Esophagus squamous epithelium (tissue), 4 donors: ENCODE results near the gene DEFB127.

Experiments
- CTCF ChIP-seq, 6 experiments: fragments of 450-650 bp in 4 of 6; fragments of 200-600 bp in 2 of 6; sonication (generic) in 2 of 6; IDR thresholded peaks; one replicate each; pipeline ENCODE4 v1.5.1; 2016 to 2019; ENCODE audit warnings: antibody characterized with exemption in 6 of 6, mild to moderate bottlenecking in 4 of 6, moderate library complexity in 4 of 6
- POLR2A ChIP-seq, 4 donors: fragments of 450-650 bp; IDR thresholded peaks; one replicate each; pipeline ENCODE4 v1.6.1; 2017; ENCODE audit warnings: antibody characterized with exemption in 4 of 4, mild to moderate bottlenecking in 4 of 4, moderate library complexity in 3 of 4

GRCh38 chr20:189611-190010 lies 32.4 kb downstream of the DEFB127 start, which contains the start of gene DEFB128:
- TF ChIP-seq POLR2A (IDR thresholded peaks at IDR 0.05) (no peak), CTCF (IDR thresholded peaks at IDR 0.05) (no peak)
